D721Med (cell line): ENCODE results near the gene SIDT1.

Source experiments
- DNase-seq: peaks from one replicate; pipeline ENCODE4 v3.0.0; 2011; ENCODE audit warnings: low spot score; ENCODE audit not compliant: insufficient read length
- FAIRE-seq: peaks from 2 replicates; lab custom pipeline; 2011; peaks lifted over from hg19 to GRCh38; lab: Jason Lieb, UNC
- TF ChIP-seq, protein P1 (sequence below): IDR thresholded peaks from 2 replicates; pipeline ENCODE4 v1.5.1; 2012; ENCODE audit warnings: mild to moderate bottlenecking, control low read depth; ENCODE audit not compliant: insufficient read depth; ENCODE audit errors: missing control alignments

SIDT1 gene

DNA sequence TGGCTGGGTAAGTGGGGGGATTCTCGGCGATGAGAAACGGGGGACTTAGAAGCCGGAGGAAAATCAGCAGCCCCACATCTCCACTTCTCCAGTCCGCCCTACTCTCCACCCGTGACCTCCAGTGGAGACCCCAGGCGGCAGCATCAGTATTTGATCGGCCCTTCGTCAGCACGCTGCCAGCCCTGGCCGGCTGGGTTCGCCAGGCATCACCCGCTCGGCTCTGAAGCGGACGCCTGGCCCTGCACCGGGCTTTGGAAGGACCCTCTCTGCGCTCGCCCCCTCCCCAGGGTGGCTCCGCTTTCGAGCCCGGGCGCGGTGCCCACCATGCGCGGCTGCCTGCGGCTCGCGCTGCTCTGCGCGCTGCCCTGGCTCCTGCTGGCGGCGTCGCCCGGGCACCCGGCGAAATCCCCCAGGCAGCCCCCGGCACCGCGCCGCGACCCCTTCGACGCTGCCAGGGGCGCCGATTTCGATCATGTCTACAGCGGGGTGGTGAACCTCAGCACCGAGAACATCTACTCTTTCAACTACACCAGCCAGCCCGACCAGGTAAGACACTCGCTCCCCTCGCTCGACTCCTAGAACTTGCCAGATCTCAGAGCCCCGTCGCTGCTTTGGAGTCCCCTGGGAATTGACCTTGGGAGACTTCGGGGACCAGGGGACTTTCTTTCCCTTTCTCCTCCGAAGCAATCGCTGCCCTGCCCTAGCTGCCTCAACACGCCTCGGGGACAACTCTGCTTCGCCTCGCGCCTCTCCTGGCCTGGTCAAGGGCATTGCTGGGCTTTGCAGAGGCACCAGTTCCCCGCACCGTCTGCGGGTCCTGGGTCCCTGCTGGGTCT is 561 bp downstream of the SIDT1 start:
- TF ChIP-seq, protein P1, sequence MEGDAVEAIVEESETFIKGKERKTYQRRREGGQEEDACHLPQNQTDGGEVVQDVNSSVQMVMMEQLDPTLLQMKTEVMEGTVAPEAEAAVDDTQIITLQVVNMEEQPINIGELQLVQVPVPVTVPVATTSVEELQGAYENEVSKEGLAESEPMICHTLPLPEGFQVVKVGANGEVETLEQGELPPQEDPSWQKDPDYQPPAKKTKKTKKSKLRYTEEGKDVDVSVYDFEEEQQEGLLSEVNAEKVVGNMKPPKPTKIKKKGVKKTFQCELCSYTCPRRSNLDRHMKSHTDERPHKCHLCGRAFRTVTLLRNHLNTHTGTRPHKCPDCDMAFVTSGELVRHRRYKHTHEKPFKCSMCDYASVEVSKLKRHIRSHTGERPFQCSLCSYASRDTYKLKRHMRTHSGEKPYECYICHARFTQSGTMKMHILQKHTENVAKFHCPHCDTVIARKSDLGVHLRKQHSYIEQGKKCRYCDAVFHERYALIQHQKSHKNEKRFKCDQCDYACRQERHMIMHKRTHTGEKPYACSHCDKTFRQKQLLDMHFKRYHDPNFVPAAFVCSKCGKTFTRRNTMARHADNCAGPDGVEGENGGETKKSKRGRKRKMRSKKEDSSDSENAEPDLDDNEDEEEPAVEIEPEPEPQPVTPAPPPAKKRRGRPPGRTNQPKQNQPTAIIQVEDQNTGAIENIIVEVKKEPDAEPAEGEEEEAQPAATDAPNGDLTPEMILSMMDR: no peak
- DNase-seq (no peak), FAIRE-seq (no peak)

DNA sequence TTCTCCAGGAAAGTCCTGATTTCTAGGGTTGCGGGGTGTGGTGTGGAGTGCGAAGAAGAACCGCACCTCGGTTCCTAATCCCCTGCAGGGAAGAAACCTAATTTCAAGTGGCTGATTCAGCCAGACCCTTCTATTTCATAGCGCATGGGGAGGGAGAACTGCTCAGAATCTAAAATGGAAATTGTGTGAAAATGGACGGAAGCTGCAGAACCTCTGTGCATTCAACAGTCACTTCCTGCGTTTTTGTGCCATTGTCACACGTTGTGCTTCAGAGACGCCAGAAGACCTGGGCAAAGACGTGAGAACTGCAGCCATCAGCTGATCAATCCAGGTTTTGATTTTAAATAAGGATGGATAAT is 1.2 kb downstream of the SIDT1 start:
- TF ChIP-seq, protein P1: no peak
- FAIRE-seq (no peak), DNase-seq (no peak)

DNA sequence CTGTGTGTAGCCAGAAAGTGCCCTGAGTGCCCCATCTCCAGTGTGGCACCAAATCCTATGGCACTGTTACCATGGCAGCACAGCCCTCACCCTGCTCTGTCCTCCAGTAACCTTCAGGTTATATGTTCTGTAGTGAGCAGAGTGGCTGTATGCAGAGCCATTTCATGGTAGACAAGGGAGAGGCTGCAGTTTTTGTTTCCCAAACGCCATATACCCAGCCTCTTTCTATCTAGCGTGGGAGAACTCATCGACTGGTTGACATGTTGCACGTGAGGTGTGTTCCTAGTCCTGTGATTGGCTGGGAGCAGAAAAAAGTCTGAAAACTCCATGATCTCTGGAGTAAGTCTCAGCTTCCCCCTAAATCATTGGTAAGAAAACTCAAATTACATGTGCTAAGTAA is 2.0 kb downstream of the SIDT1 start:
- FAIRE-seq (no peak), DNase-seq (no peak)
- TF ChIP-seq, protein P1: no peak

GRCh38 chr3:113535898-113536297 is 3.5 kb downstream of the SIDT1 start:
- FAIRE-seq (no peak), DNase-seq (no peak)
- TF ChIP-seq, protein P1: no peak

DNA sequence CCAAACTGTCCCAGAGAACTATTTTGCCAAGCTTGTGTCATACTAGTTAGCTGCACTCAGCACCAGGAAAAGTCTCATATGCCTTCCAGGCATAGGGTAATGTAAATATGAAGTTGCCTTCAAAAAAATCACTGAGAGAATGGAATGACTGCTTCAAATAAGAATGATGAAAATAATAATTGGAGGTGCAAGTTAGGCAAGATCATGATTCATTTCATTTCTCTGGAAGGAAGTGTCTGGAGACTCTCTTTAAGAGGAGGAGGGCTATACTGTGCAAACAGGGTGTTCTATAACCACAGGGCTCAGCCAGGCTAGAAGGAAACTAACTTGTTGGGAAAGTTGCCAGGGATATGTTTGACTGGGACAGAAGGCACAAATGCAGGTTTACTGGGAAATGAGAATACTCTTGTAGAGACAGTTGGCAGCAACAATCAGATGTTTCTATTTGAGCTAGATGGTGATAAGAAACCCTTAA is 4.3 kb downstream of the SIDT1 start:
- DNase-seq (no peak), FAIRE-seq (no peak)
- TF ChIP-seq, protein P1: no peak

- DNase-seq (no peak), FAIRE-seq (no peak)
- TF ChIP-seq, protein P1: no peak
Observed at GRCh38 chr3:113537155-113537554, 4.8 kb downstream of the SIDT1 start.

- FAIRE-seq: no peak
Observed at GRCh38 chr3:113541519-113541918, 9.2 kb downstream of the SIDT1 start.

More at GRCh38 chr3:113541519-113541918, 9.2 kb downstream of the SIDT1 start:
- no peak for DNase-seq
- TF ChIP-seq, protein P1: no peak
